SH-SY5Y (cell line): ENCODE measurements around the gene SPG11.

Experiments
- GATA2 ChIP-seq: IDR thresholded peaks from 2 replicates; pipeline ENCODE4 v1.6.1; 2011; ENCODE audit warnings: mild to moderate bottlenecking, low read depth, low read length
- GATA3 ChIP-seq: IDR thresholded peaks from 2 replicates; pipeline ENCODE4 v1.6.1; 2011; ENCODE audit warnings: low read depth, mild to moderate bottlenecking, low read length, moderate library complexity

SPG11 gene

GRCh38 chr15:44595656-44596510 is 67.6 kb downstream of the SPG11 start:
- TF ChIP-seq GATA3 (no peak), GATA2 (no peak)

GRCh38 chr15:44595246-44595645 is 68.2 kb downstream of the SPG11 start:
- TF ChIP-seq GATA2 (no peak), GATA3 (no peak)

- TF ChIP-seq GATA3: no peak
These were observed 70.3 kb downstream of the SPG11 start for GRCh38 chr15:44593042-44593736.

- no peak for TF ChIP-seq GATA2
These were observed 72.1 kb downstream of the SPG11 start for GRCh38 chr15:44591326-44591725.

- TF ChIP-seq GATA3 (no peak), GATA2 (no peak)
These were observed 74.9 kb downstream of the SPG11 start for GRCh38 chr15:44588541-44588940.

GRCh38 chr15:44585633-44586032 is 77.8 kb downstream of the SPG11 start:
- TF ChIP-seq GATA2 (no peak), GATA3 (no peak)

GRCh38 chr15:44584162-44584749 is 79.2 kb downstream of the SPG11 start:
- TF ChIP-seq GATA3 (no peak), GATA2 (no peak)

GRCh38 chr15:44580105-44580504 is 83.4 kb downstream of the SPG11 start:
- no peak for TF ChIP-seq GATA2
- no peak for TF ChIP-seq GATA3

- TF ChIP-seq GATA3 (no peak), GATA2 (no peak)
These were observed 88.7 kb downstream of the SPG11 start for GRCh38 chr15:44574734-44575133.

- TF ChIP-seq GATA2 (no peak), GATA3 (no peak)
These were observed 90.1 kb downstream of the SPG11 start for GRCh38 chr15:44573386-44573785.

- TF ChIP-seq GATA2 (no peak), GATA3 (no peak)
These were observed 93.1 kb downstream of the SPG11 start for GRCh38 chr15:44570361-44570760.

GRCh38 chr15:44569316-44569715 is 94.1 kb downstream of the SPG11 start:
- TF ChIP-seq GATA3 (no peak), GATA2 (no peak)

- TF ChIP-seq GATA2: no peak
- TF ChIP-seq GATA3: no peak
These were observed 95.1 kb downstream of the SPG11 start for GRCh38 chr15:44568338-44568737.

- TF ChIP-seq GATA3: no peak
- no peak for TF ChIP-seq GATA2
These were observed 97.3 kb downstream of the SPG11 start for GRCh38 chr15:44566155-44566540.
